ENCODE results near the gene PHOX2A.
"Not testable (repeated sequence)": the region's sequence is repeated elsewhere in the genome, so short reads cannot be mapped to it uniquely, and the experiment has no call there.

PHOX2A gene

DNA sequence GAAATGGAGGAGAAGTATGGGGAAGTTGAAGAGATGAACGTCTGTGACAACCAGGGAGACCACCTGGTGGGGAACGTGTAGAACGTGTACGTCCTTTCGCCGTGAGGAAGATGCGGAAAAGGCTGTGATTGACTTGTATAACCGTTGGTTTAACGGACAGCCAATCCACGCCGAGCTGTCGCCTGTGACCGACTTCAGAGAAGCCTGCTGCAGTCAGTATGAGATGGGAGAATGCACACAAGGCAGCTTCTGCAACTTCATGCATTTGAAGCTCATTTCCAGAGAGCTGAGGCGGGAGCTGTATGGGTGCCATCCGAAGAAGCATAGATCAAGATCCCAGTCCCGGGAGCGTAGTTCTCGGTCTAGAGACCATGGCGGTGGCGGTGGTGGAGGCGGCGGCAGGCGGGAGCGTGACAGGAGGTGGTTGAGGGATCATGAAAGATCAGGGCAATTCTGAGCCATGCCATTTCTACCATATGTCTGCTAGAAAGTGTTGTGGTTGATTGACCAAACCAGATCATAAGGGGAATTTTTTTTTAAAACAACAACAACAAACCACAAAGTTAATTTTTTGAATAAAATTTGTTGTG is 36.8 kb upstream of the PHOX2A start:
- no peak for TF ChIP-seq CTCF (IDR thresholded peaks at IDR 0.05; ENCODE audit: control insufficient read depth, insufficient read depth, low read depth, low read length, missing control alignments)
- no peak overlapping the region for H3K4me3 ChIP-seq (ENCODE audit: control insufficient read depth, low read depth, low read length)
- DNase-seq (ENCODE audit: low read depth) = no peak

GRCh38 chr11:72280037-72280436 is 36.1 kb upstream of the PHOX2A start:
- no peak overlapping the region for H3K4me3 ChIP-seq (ENCODE audit: control insufficient read depth, low read depth, low read length)
- no peak for DNase-seq (ENCODE audit: low read depth)
- TF ChIP-seq CTCF (IDR thresholded peaks at IDR 0.05; ENCODE audit: control insufficient read depth, insufficient read depth, low read depth, low read length, missing control alignments) = no peak

- no peak for TF ChIP-seq CTCF (IDR thresholded peaks at IDR 0.05; ENCODE audit: control insufficient read depth, insufficient read depth, low read depth, low read length, missing control alignments)
- H3K4me3 ChIP-seq (ENCODE audit: control insufficient read depth, low read depth, low read length) = no peak overlapping the region
- peak; percentile 23 for DNase-seq (ENCODE audit: low read depth)
Observed at GRCh38 chr11:72278905-72279304, 34.9 kb upstream of the PHOX2A start.

GRCh38 chr11:72274435-72274834 is 30.5 kb upstream of the PHOX2A start:
- H3K4me3 ChIP-seq (ENCODE audit: control insufficient read depth, low read depth, low read length) = no peak overlapping the region
- peak; percentile 21 for DNase-seq (ENCODE audit: low read depth)
- no peak for TF ChIP-seq CTCF (IDR thresholded peaks at IDR 0.05; ENCODE audit: control insufficient read depth, insufficient read depth, low read depth, low read length, missing control alignments)

DNA sequence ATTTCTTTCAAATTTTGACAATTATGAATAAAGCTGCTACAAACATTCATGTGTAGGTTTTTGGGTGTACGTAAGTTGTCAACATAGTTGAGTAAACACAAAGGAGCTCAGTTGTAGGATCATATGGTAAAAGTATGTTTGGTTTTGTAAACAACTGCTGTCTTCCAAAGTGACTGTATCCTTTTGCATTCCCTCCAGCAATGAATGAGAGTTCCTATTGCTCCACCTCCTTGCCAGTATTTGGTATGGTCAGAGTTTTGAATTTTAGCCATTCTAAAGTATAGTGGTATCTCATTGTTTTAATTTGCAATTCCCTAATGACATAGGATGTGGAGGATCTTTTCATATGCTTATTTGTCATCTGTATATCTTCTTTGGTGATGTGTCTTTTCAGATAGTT is 28.0 kb upstream of the PHOX2A start:
- no peak for DNase-seq (ENCODE audit: low read depth)
- TF ChIP-seq CTCF (IDR thresholded peaks at IDR 0.05; ENCODE audit: control insufficient read depth, insufficient read depth, low read depth, low read length, missing control alignments) = no peak
- H3K4me3 ChIP-seq (ENCODE audit: control insufficient read depth, low read depth, low read length) = no peak overlapping the region

DNA sequence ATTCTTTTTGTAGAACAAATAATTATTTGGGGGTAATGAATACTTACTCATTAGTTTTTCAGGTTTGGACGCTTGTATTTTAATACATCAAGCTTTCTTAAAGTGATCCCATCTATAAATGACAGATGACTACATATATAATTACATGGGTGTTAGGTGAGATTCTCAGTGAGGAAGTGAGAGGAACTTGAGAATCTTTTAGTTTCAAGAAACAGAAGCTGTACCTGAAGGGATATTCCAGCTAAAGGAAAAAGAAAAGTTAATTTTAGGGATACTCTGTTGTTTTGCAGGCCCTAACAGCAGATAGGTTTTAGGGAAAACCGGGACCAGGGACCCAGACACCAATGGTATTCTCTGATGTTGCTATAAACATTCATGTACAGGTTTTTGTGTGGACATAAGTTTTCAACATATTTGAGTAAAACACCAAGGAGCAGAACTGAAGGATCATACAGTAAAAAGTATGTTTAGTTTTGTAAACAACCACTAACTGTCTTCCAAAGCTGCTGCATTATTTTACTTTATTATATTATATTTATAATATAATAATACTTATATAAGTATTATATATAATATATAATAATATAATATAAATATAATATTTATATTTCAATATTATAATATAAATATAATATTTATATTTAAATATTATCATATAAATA is 24.1 kb upstream of the PHOX2A start:
- no peak for TF ChIP-seq CTCF (IDR thresholded peaks at IDR 0.05; ENCODE audit: control insufficient read depth, insufficient read depth, low read depth, low read length, missing control alignments)
- no peak overlapping the region for H3K4me3 ChIP-seq (ENCODE audit: control insufficient read depth, low read depth, low read length)
- DNase-seq (ENCODE audit: low read depth) = no peak

- not testable (repeated sequence) for H3K4me3 ChIP-seq (ENCODE audit: control insufficient read depth, low read depth, low read length); DNase-seq (ENCODE audit: low read depth)
Observed at GRCh38 chr11:72266960-72267359, 23.0 kb upstream of the PHOX2A start.

All from AG09309 (cell line).